Activated CD4-positive, alpha-beta T cell treated with anti-CD3 and anti-CD28 coated beads, Interleukin-2, Interleukin-6, amounts not matched to agents 100 ng/mL and 50 ng/mL, durations not matched to agents 16 hours and 8 hours (primary cell): ENCODE data around the gene SHC2.
"Not testable (repeated sequence)": the region's sequence is repeated elsewhere in the genome, so short reads cannot be mapped to it uniquely, and the experiment has no call there.

ENCODE experiments used
- DNase-seq: peaks from one replicate; pipeline ENCODE4 v3.0.0-alpha.2; 2020

Gene SHC2

DNA sequence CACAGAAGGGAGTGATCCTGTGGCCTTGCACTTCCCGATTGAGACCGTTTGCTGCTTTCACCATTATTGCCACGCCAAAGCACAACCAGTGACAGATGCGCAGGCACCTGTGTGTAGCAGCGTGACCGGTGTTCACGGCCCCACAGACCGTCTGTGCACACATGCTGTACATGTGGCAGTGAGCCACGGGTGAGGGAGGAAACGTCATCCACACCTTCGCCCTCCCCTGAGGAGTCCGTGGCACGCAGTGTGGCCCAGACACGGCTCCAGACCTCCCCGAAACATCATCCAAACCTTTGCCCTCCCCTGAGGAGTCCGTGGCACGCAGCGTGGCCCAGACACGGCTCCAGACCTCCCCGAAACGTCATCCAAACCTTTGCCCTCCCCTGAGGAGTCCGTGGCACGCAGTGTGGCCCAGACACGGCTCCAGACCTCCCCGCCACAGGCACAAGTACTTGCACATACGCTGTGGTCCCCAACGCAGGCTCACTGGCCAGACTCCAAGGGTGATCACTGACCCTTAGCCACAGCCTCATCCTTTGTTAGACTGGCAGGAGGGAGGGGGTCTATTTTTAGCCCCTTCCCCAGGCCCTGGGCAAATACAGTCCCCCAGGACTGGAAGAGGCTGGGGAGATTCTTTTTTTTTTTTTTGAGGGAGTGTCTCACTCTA lies 7.9 kb upstream of the SHC2 start:
- DNase-seq = no peak

DNA sequence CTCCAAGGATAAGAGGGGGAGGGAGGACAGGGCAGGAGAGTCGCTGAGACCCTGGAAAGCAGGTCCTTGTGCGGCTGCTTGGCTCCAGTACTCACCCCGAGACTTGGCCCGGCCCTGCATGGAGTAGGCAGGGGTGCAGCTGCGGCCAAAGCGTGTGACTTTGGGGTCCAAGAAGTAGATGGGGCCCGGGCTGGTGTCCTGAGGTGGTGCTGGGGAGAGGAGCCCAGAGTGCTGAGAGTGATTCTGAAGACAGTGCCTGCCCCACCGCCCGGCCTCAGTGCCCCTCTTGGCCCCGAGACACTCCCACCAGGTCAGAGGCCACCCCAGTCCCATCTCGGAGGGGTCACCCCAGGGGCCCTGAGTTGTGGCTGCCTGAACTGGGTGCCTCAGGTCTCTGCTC lies 6.7 kb upstream of the SHC2 start:
- no peak for DNase-seq

DNA sequence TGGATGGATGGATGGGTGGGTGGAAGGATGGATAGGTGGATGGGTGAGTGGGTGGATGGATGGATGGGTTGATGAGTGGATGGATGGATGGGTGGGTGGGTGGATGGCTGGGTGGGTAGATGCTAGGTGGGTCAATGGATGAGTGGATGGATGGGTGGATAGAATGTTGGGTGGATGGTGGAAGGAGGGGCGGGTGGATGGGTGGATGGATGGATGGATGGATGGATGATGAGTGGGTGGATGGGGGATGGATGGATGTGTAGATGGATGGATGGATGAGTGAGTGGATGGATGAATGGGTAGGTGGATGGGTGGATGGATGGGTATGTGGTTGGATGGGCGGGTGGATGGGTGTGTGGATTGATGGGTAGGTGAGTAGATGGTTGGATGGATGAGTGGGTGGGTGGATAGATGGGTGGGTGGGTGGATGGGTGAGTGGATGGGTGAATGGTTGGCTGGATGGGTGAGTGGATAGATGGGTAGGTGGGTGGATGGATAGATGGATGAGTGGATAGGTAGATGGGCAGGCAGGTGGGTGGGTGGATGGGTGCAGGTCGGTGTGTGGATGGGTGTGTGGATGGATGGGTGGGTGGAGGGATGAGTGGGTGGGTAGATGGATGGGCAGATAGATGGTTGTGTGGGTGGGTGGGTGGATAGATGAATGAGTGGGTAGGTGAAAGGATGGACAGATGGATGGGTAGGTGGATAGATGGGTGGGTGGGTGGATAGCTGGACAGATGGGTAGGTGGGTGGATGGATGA lies 4.4 kb upstream of the SHC2 start:
- no peak for DNase-seq

DNA sequence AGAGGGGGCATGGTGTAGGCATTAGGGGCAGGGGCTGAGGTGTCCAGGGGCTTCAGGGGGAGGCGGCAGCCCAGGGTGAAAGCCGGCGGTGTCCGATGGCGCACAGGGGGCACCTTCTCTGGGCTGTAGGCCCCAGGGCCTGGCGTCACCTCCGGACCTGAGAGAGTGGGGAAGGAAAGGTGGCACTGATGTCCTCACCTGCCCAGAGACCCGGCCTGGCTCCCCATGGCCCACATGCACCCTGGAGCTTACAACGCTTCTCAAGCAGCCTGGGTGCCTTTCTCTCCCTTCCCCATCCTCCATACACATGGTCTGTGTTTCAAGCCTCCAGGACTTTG lies 3.3 kb upstream of the SHC2 start:
- DNase-seq = no peak

DNA sequence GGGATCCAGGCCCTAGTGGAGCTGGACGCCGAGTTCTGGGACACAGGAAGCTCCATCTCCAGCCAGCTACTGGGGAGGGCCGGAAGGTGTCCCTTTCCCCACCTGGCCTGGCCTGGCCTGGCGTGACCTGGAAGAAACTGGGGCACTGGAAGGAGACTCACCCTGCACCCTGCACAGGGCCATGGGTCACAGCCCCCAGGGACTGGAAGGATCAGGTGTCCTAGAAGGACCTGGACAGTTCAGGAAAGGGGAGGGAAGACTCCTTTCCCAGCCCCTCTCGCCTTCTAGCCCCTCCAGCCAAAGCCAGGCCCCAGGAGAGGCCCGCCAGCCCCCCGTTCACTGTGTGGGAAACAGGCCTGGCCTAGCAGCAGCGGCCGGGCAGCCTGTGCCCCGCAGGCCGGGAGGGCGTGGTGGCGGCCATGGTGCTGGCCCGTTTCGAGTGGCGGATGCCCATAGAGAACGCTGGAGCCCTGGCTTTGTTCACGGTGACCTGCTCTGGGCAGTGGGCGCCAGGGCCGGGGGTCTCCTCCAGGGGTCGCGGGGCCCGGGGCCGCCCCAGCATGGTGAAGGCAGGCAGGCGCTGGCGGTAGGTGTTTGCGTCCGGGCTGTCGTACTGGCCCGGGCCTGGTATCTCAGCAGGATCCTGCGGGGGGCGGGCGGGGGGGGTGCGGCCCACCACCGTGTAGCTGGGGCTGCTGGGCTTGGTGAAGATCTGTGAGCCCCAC lies 2.8 kb upstream of the SHC2 start:
- no peak for DNase-seq

GRCh38 chr19:461721-462551 lies 1.1 kb upstream of the SHC2 start:
- no peak for DNase-seq

DNA sequence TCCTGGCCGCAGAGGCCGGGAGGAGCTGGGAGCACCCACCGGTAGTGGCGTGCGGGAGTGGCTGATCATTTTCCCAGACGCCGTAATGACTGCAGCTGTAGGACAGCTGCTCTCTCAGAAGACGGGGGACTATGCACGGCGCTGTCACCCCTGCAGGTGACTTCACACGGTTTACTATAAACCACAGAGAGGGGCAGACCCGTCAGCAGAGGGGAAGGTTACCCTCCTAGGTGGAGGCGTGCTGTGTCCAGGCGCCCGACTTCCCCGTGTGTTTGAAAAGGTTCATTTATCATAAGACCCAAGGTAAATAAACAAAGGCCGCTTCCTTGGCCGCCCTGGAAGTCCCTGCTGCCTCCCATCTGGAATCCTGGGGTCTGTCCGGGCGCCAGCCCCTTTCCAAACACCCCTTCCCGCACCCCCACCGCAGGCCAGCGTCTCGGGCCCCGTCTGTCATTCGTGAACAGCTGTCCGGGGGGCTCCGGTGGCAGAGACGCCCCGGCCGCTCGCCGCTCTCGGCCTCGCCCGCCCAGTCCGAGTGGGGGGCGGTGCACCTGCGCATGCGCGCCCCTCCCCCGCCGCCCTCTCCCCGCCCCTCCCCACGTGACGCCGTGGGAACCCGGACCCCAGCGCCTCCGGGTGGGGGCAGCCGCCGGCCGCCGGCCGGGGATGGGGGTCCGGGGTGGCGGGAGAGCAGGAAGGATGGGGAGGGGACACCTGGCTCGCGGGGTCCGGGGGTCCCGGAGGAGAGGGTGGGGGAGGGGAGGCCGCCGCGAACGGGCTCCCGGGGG lies 915 bp downstream of the SHC2 start:
- no peak for DNase-seq

- no peak for DNase-seq
Observed at GRCh38 chr19:458091-459042, 2.5 kb downstream of the SHC2 start.

GRCh38 chr19:457636-458035 lies 3.2 kb downstream of the SHC2 start:
- no peak for DNase-seq

DNA sequence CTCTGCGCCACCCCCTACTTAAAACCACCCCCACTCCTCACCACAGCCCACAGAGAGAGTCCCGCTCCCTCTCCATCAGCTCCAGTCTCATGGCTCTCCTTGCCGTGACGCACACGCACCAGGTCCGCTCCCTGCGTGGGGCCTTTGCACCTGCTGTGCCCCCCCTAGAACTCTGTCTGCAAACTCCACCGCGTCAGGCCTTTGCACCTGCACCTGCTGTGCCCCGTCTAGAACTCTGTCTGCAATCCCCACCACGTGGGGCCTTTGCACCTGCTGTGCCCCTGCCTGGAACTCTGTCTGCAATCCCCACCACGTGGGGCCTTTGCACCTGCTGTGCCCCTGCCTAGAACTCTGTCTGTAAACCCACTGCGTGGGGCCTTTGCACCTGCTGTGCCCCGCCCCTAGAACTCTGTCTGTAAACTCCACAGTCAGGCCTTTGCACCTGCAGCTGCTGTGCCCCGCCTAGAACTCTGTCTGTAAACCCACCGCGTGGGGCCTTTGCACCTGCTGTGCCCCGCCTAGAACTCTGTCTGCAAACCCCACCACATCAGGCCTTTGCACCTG lies 4.2 kb downstream of the SHC2 start:
- no peak for DNase-seq

- no peak for DNase-seq
Observed at GRCh38 chr19:455851-456546, 4.8 kb downstream of the SHC2 start.

- DNase-seq = no peak
Observed at GRCh38 chr19:455031-455705, 5.7 kb downstream of the SHC2 start.

GRCh38 chr19:453606-454005 lies 7.2 kb downstream of the SHC2 start:
- no peak for DNase-seq

DNA sequence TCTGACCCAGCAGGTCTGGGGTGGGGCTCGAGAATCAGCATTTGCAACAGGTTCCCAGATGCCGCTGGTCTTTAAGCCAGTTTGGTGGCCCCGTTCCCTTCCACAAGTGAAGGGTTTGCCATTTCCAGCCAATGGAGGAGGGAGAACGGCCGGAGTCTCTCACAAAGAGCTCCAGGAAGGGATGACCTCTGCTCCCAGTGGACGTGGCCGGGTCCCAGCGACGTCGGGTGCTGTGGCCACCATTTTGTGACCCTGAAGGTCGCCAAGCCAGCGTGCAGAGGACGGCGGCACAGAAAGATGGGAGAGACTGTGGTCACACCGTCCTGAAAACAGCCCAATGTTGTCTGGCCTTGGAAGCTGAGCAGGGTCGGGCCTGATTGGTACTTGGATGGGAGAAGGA lies 8.0 kb downstream of the SHC2 start:
- no peak for DNase-seq

DNA sequence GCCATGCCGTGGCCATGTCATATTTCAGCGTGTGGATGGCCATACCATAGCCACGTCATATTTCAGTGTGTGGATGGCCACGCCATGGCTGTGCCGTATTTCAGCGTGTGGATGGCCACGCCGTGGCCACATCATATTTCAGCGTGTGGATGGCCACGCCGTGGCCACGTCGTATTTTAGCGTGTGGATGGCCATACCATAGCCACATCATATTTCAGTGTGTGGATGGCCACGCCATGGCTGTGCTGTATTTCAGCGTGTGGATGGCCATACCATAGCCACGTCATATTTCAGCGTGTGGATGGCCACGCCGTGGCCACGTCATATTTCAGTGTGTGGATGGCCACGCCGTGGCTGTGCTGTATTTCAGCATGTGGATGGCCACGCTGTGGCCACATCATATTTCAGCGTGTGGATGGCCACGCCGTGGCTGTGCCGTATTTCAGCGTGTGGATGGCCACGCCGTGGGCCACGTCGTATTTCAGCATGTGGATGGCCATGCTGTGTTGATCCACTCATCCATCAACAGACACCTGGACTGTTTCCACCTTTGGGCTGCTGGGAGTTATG lies 9.8 kb downstream of the SHC2 start:
- not testable (repeated sequence) for DNase-seq

DNA sequence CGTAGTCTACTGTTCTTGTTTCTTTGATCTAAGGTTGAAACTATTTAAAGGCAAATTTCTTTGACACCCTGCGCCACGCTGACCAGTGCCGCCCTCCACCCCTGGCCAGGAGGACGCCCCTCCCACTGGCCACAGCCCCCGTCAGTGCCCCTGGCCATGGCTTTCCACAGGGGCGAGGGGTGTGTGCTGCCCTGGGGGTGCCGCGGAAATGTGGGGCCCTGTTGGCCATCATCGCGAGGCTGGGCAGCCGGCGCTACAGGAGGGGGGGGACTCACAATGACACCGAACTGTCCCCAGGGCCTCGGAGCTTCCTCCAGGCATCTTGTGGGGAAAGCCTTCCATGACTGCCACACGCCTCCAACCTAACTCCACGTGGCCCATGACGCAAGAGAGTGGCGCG lies 10.9 kb downstream of the SHC2 start:
- no peak for DNase-seq

- no peak for DNase-seq
Observed at GRCh38 chr19:447816-448560, 12.8 kb downstream of the SHC2 start.

DNA sequence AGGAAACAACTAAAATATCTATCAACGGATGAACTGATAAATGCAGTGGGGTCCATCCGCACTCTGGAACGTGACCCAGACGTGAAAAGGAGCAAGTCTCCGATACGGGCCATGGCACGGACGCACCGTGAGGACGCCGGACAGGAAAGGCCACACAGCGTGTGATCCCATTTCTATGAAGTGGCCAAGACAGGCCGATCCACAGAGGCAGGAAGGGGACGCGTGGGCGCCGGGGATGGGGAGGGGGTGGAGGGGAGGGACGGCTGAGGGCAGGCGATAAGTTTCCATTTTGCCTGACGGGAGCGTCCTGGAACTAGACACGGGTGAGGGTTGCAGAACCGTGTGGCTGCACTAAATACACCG lies 13.8 kb downstream of the SHC2 start:
- DNase-seq = no peak
